HG03064 (cell line): ENCODE measurements around the gene NOL4.
"Not testable (repeated sequence)": the region's sequence is repeated elsewhere in the genome, so short reads cannot be mapped to it uniquely, and the experiment has no call there.

Source experiments
- ATAC-seq: cut with Tn5 transposase; IDR thresholded peaks from one replicate; pipeline ENCODE4 v1.9.1; 2021; ENCODE audit warnings: low read depth; ENCODE audit not compliant: unreplicated experiment

The NOL4 gene, protein sequence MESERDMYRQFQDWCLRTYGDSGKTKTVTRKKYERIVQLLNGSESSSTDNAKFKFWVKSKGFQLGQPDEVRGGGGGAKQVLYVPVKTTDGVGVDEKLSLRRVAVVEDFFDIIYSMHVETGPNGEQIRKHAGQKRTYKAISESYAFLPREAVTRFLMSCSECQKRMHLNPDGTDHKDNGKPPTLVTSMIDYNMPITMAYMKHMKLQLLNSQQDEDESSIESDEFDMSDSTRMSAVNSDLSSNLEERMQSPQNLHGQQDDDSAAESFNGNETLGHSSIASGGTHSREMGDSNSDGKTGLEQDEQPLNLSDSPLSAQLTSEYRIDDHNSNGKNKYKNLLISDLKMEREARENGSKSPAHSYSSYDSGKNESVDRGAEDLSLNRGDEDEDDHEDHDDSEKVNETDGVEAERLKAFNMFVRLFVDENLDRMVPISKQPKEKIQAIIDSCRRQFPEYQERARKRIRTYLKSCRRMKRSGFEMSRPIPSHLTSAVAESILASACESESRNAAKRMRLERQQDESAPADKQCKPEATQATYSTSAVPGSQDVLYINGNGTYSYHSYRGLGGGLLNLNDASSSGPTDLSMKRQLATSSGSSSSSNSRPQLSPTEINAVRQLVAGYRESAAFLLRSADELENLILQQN

DNA sequence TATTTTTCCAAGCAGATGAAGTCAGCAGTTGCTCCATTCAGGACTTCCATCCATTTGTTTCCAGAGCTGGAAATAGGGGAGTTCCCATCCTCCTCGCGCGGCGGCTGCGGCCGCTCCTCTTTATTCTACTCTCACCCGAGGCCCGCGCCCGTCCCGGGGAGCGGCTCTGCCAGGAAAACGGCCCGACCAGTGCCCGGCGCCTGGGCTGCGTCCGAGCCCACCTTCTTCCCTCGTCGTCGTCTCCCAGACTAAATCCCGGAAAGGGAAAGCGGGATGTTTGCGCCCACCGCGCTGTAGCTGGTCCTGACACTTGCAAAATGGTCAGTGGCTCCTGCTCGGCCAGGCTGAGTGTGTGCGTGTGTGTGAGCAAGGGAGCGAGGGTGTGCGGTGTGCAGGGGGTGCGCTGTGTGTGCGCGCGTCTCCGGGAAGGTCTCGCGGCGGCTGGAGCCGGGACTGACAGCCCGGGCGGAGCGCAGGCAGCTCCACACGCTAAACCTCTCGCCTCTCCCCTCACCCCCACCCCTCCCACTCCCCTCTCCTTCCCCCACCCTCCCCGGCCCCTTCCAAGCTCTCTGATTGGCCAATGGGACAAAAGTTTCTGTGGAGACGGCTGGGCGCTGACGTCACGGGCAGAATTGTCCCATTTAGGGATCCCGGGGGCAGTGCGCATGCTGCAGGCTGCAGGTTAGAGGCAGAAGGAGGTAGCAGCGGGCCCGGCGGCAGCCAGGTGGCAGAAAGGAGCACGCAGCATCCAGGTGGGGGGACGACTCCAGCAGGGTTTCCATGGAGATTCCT lies at the start of gene NOL4:
Gene NOL4, minus strand, starts transcription at position 491 of the 795 bp plus-strand sequence. CDS start 1,660 bp downstream, outside the sequence.
- ATAC-seq = no peak

- ATAC-seq = not testable (repeated sequence)
These were observed 41.3 kb upstream of the NOL4 start for GRCh38 chr18:34266029-34266428.

DNA sequence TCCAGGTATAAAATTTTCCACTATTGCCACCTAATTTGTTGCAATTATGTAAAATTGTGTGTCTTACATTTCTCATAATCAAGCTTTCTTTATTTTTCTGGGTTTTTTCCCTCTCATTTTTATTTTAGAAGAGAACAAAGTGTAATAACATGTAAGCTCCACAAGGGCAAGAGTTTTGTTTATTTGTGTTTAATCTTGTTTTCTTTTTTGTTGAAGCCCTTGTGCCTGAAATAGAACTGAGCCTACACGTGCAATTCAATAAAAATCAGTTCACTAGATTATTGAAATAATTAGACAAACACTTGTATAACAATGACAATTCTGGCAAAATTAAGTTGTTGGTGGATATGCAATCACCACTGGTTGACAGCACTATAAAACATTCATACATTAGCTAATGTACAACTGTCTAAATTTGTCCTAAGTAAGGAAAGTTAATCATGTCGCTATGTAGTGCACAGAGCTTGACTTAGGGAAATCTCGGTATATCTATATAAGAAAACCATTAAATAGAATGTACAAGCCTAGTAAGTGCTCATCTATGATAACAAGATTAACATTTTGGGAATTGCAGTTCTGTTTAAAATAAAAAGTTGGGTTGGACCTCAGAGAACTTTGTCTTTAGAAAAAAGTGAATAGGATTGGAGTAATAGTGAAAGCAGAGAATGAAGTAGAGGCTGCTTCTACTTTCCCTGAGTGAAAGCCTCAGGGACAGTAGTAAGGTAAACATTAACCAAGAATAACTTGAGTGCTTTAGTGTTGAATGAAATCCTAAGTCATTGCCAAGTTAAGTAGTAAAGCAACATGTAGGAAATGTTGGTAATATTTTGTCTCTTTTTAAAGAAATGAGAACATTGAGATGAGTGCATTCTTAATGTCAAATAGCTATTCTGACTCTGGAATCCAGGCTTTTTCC lies 37.4 kb upstream of the NOL4 start:
- no peak for ATAC-seq

DNA sequence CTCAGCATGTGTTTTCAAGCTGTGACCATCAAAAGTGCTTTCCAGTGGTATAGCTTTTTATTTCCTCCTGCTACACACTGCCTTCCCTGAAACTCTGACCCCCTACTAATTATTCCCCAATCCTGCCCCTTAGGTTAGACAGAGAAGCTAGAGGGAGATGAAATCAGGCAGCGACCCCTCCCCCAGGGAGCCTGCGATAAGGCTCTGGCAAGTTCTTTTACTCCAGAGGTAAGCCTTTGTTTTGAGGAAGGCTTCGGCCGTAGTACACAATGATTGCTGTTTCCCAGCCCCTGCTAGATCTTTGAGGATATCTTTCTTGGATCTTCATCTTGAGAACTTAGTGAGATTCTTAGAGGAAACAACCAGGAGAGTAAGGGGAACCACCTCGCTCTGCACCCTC lies 33.5 kb upstream of the NOL4 start:
- ATAC-seq = no peak

GRCh38 chr18:34251919-34252318 lies 27.2 kb upstream of the NOL4 start:
- no peak for ATAC-seq

- ATAC-seq = no peak
These were observed 24.0 kb upstream of the NOL4 start for GRCh38 chr18:34248727-34249126.

GRCh38 chr18:34242739-34243138 lies 18.0 kb upstream of the NOL4 start:
- ATAC-seq = no peak

GRCh38 chr18:34233781-34234388 lies 9.2 kb upstream of the NOL4 start:
- not testable (repeated sequence) for ATAC-seq

DNA sequence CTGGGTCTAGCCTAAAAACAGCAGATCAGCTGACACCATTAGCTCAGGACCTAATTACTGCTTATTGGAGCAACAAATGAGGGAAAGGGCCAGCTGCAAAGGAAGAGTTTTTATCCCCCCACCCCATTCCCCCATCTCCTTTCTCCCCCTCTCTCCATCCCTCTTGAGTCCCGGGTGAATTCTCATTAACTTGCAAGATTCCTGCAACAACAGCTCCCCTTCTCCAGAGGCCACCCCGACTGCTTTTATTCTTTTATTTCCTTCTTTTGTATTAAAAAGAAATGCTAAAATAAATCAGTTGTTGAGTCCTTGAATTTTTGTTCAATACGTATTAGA lies 473 bp upstream of the NOL4 start:
- no peak for ATAC-seq

- ATAC-seq = no peak
These were observed 755 bp downstream of the NOL4 start for GRCh38 chr18:34223893-34224422.

DNA sequence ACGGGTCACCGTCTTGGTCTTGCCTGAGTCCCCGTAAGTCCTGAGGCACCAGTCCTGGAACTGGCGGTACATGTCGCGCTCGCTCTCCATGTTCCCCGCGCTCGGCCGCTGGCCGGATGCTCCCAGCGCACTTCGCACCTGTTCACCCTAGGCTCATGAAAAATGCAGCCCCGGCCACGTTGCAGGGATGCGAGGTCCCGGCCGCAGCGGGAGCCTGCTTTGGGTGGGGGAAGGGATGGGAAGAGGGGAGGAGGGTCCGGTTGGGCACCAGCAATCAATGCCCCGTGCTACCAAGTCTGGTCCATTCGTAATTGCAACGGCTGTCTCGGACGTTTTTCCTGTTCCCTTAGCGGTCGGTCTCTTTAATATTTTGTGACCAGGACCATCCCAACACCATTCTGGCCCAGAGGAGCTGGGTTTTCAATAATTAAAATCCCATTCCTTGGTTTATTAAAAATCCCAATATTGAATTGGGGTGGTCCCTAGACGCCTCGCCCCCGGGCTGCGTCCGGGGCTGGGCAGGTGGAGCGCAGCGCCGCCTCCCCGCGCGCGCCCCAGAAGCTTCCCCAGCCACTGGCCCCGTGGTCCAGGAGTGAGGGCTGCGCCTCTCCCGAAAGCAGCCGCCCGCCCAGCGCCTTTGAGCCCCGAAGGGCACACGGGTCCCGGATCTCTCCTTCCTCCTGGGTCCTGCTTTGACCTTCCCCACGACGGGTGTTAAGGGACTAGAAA lies 1.4 kb downstream of the NOL4 start:
- ATAC-seq = no peak

DNA sequence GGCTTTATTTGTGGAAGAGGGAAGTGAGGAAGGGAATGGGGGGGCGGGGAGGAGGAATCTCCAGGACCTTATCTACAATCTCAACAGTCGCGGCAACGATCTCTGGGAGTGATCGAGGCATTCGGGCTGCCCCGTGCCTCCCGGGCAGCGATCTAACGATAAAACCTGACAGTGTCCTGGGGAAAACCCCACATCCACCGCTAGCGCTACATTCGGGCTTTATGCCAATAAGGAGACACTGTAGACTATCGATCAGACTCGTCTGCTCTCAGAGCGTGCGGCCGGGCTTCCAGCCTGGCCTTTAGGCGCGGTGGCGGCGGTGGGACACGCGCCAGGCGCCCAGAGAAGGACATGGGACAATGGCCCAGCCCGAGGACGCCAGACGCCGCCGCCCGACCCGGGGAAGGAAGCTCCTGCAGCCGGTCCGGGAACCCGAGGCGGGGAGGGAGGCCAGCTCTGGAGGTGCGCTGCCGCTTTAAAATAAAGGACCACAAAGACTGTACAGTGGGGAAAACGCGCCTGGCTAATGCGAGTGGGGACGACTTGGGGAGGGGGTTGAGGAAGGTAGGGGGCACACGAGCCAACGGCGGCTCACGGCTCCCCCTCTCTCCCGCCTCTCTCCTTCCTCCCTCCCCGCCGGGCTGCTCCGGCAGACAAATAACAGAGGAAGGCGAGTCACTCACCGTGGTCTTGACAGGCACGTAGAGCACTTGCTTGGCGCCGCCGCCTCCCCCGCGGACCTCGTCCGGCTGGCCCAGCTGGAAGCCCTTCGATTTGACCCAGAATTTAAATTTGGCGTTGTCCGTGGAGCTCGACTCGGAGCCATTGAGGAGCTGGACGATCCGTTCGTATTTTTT lies 2.2 kb downstream of the NOL4 start:
- no peak for ATAC-seq

- ATAC-seq = no peak
These were observed 2.8 kb downstream of the NOL4 start for GRCh38 chr18:34221971-34222306.

DNA sequence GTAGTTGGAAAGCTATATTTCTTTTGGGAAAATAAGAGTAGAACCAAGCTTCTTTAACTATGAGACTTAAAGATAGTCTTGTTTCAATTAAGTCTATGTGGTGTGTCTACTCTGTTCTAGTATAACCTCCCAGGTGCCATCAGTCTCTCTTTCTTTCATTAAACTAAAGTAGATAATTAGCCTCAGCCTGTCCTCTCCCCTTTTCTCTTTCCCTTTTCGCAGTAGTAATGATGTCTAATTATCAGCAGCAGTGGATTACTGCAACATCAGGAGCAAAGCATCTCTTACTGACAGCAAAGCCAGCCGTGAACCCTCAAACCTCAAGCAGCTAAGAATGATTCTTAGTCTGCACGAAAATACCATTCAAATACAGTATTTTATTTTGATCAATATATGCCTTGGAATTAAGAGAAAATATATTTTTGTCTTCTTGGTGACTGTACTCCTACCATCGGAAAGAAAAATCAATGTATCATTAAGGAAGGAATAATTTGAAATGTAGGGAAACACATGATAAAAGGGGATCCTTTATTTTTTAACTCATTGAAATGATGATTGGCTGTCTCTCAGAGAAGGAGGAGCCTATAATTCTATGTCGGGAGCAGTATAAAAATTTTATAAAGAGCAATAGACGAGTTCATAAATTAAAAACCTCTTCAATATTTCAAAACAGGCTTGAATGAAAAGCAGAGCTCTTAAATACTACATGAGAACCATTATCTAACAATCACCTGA lies 4.5 kb downstream of the NOL4 start:
- ATAC-seq = no peak

GRCh38 chr18:34219651-34220050 lies 5.1 kb downstream of the NOL4 start:
- no peak for ATAC-seq

DNA sequence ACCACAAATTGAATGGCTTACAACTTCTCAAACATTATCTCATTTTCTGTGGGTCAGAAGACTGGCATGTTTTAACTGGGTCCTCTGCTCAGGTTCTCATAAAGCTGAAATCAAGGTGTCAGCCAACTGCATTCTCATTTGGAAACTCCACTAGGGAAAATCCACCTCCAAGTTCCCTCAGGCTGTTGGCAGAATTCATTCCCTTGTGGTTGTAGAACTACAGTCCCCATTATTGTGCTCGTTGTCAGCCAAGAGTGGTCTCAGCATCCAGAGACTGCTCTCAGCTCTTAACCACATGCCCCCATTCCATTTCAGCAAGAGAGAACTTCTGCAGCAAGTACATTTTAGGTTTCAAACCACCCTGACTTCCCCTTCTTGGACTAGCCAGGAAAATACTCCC lies 12.2 kb downstream of the NOL4 start:
- ATAC-seq = no peak

DNA sequence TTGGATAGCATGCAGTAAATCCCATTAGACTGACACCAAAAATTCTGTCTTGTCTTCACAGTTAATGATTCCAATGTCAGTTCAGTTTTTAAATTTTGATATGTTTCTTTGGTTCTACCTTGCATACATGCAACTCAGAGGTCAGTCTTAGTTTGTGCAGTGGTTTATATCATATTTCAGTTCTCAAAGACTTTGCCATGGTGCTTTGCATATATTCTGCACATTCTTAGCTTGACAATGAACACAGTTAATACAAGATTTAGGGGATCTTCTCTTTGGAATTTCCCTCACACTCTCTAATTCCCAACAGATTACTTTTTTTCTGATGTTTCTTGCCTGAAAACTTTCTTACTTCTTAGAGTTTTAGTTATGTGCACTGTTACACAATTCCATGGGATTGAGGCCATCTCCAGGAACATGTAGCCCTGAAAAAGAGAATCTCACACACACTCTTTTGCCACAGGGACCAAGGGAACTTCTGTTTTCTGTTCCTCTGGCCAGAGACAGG lies 17.3 kb downstream of the NOL4 start:
- no peak for ATAC-seq
